ENCODE data around the gene ZNF770.

- no peak for TF ChIP-seq POLR2AphosphoS5 (IDR thresholded peaks at IDR 0.05; ENCODE audit: low read depth, low read length)
- TF ChIP-seq CTCF (IDR thresholded peaks at IDR 0.05) = no peak
- TF ChIP-seq SIN3A (IDR thresholded peaks at IDR 0.05; ENCODE audit: borderline replicate concordance, insufficient read depth, low read depth, low read length) = no peak
Measured at GRCh38 chr15:35023804-35024203, 35.7 kb upstream of the ZNF770 start.
